Endothelial cell (in vitro differentiated cells): Measurements from ENCODE around the gene SEC14L1. TPM values are rescaled to one million over a fixed set of nuclear protein-coding genes. Genes with fewer than 3 reads are reported as not detected.

ENCODE experiments used
- DNase-seq: peaks from one replicate; pipeline ENCODE4 v3.0.0; 2021; ENCODE audit warnings: low spot score
- H3K27ac Mint-ChIP-seq: one replicate; pipeline ENCODE4 v1.8.0; 2021; ENCODE audit warnings: mixed read lengths, inconsistent platforms; ENCODE audit not compliant: unreplicated experiment
- H3K27me3 Mint-ChIP-seq: one replicate; pipeline ENCODE4 v1.8.0; 2021; ENCODE audit warnings: mild to moderate bottlenecking, moderate library complexity, mixed read lengths, inconsistent platforms; ENCODE audit not compliant: unreplicated experiment
- H3K36me3 Mint-ChIP-seq: one replicate; pipeline ENCODE4 v1.8.0; 2021; ENCODE audit warnings: mild to moderate bottlenecking, low read depth, mixed read lengths, inconsistent platforms; ENCODE audit not compliant: unreplicated experiment
- H3K4me1 Mint-ChIP-seq: one replicate; pipeline ENCODE4 v1.8.0; 2021; ENCODE audit warnings: mild to moderate bottlenecking, mixed read lengths, inconsistent platforms; ENCODE audit not compliant: unreplicated experiment
- H3K4me3 Mint-ChIP-seq: one replicate; pipeline ENCODE4 v1.8.0; 2021; ENCODE audit warnings: mild to moderate bottlenecking, mixed read lengths, inconsistent platforms; ENCODE audit not compliant: unreplicated experiment
- H3K9me3 Mint-ChIP-seq: one replicate; pipeline ENCODE4 v1.8.0; 2021; ENCODE audit warnings: mixed read lengths, inconsistent platforms; ENCODE audit not compliant: unreplicated experiment
- total RNA-seq: library from RNA; stranded (reverse); fragmentation: NEBNext Ultra II Directional; extraction: Animal tissue kit (Norgen Biotek cat#: 25700); gene quantifications from one replicate; pipeline ENCODE4 v1.2.1, GENCODE V29; 2021; ENCODE audit not compliant: unreplicated experiment
- TF ChIP-seq, protein P1 (sequence below): fragments of 200-600 bp; sonication (generic); IDR thresholded peaks from one replicate; pipeline ENCODE4 v1.5.0; 2021; ENCODE audit warnings: antibody characterized with exemption; ENCODE audit not compliant: unreplicated experiment

Gene SEC14L1
- total RNA-seq, 1 donor from 2014 or later: 315 TPM

GRCh38 chr17:77242118-77242851, 101.5 kb downstream of the SEC14L1 start:
- Mint-ChIP-seq H3K27ac (no peak overlapping the region), H3K4me3 (no peak overlapping the region), H3K4me1 (peaks cover 3% of the 10 kb centered on the region), H3K27me3 (peaks cover 5% of the 10 kb centered on the region), H3K9me3 (no peaks in the 10 kb centered on the region), H3K36me3 (no peaks in the 10 kb centered on the region)
- TF ChIP-seq, protein P1, sequence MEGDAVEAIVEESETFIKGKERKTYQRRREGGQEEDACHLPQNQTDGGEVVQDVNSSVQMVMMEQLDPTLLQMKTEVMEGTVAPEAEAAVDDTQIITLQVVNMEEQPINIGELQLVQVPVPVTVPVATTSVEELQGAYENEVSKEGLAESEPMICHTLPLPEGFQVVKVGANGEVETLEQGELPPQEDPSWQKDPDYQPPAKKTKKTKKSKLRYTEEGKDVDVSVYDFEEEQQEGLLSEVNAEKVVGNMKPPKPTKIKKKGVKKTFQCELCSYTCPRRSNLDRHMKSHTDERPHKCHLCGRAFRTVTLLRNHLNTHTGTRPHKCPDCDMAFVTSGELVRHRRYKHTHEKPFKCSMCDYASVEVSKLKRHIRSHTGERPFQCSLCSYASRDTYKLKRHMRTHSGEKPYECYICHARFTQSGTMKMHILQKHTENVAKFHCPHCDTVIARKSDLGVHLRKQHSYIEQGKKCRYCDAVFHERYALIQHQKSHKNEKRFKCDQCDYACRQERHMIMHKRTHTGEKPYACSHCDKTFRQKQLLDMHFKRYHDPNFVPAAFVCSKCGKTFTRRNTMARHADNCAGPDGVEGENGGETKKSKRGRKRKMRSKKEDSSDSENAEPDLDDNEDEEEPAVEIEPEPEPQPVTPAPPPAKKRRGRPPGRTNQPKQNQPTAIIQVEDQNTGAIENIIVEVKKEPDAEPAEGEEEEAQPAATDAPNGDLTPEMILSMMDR: no peak
- no peak for DNase-seq

GRCh38 chr17:77245162-77245926, 104.6 kb downstream of the SEC14L1 start:
- Mint-ChIP-seq H3K27me3 (peaks cover 9% of the 10 kb centered on the region), H3K9me3 (no peaks in the 10 kb centered on the region), H3K4me1 (peaks cover 2% of the 10 kb centered on the region), H3K36me3 (no peaks in the 10 kb centered on the region), H3K4me3 (no peak overlapping the region), H3K27ac (no peak overlapping the region)
- no peak for DNase-seq
- TF ChIP-seq, protein P1: no peak

GRCh38 chr17:77246110-77247047, 105.6 kb downstream of the SEC14L1 start:
- no peaks in the 10 kb centered on the region for H3K36me3 Mint-ChIP-seq
- H3K4me1 Mint-ChIP-seq: peaks cover 2% of the 10 kb centered on the region
- H3K27ac Mint-ChIP-seq: peak overlapping the region; percentile 48
- H3K9me3 Mint-ChIP-seq: no peaks in the 10 kb centered on the region
- TF ChIP-seq, protein P1: no peak
- H3K4me3 Mint-ChIP-seq: peak overlapping the region; percentile 47
- H3K27me3 Mint-ChIP-seq: peaks cover 9% of the 10 kb centered on the region
- no peak for DNase-seq

DNA sequence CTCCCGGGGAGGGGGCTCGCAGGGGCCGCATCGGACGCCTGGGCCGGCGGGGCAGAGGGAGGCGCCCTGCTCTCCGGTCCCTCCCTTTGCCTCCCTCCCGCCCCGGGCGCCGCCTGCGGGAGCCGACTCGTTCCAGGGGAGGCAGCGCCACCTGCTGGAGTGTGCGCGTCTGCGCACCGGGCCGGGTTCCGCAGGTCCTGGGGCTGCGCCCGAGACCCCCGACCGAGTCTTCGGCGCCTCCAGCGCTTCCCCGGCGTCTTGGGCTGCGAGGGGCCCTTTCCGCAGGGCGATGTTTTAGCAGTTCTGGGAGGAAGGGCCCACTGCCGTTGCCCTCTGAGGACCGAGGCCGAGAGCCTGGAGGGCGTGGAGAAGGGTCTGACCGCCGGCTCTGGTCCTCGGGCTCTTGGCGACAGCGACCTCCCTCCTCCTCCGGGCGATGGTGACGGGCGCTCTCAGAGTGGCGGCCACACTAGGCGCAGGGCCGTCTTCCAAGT, 106.3 kb downstream of the SEC14L1 start:
- peak; percentile 94 for DNase-seq
- H3K36me3 Mint-ChIP-seq: no peaks in the 10 kb centered on the region
- H3K4me3 Mint-ChIP-seq: no peak overlapping the region
- TF ChIP-seq, protein P1: peak; percentile 99
- peaks cover 2% of the 10 kb centered on the region for H3K4me1 Mint-ChIP-seq
- H3K27ac Mint-ChIP-seq: no peak overlapping the region
- peaks cover 9% of the 10 kb centered on the region for H3K27me3 Mint-ChIP-seq
- no peaks in the 10 kb centered on the region for H3K9me3 Mint-ChIP-seq
